DMS153 (cell line): ENCODE results near the gene TTC28.
"Not testable (repeated sequence)": the region's sequence is repeated elsewhere in the genome, so short reads cannot be mapped to it uniquely, and the experiment has no call there.

Source experiments
- DNase-seq: peaks from one replicate; lab custom pipeline; 2025; lab: John Stamatoyannopoulos, UW

Gene TTC28

GRCh38 chr22:28601915-28602314 lies 77.7 kb downstream of the TTC28 start:
- DNase-seq, result no peak

DNA sequence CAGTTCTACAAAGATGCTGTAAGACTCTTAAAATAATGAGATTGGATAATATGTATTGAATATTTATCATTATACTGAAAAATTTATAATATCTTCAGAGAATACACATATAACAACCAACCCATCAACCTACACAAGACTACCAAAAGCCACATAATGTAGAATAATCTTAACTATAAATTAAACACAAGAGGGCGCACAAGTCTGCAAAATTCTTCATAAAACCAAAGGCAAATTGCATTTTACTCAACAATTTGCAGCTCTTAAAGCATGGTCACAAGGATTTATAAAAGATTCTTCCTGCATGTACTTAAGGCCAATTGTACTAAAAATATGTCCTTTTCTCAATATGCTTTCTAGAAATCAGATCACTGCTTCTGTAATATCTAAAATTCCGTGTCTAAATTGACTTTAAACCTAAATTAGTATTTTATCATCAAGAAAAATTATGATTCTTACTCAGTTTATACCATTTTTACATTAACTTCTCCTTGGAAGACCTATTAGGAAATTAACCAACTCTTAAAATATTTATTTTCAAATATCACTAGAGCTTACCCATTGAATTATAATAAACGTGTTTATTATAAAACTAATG lies 79.0 kb downstream of the TTC28 start:
- DNase-seq, result peak; percentile 59

- no peak for DNase-seq
These were observed 79.9 kb downstream of the TTC28 start for GRCh38 chr22:28599693-28600092.

DNA sequence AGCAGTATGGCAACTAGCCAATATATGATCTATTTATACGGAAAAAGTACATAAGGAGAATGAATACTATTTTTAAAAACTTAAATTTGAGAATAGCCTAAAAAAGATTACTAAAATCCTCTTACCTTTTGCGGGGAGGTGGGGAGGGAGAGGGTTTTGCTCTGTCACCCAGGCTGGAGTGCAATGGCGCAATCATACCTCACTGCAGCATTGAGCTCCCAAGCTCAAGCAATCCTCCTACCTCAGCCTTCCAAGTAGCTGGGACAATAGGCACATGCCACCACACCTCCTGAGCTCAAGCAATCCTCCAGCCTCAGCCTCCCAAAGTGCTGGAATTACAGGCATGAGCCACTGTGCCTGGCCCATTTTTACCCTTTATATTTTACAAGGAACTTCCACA lies 82.0 kb downstream of the TTC28 start:
- DNase-seq, result no peak

GRCh38 chr22:28594797-28595462 lies 84.7 kb downstream of the TTC28 start:
- DNase-seq, result peak; percentile 66

DNA sequence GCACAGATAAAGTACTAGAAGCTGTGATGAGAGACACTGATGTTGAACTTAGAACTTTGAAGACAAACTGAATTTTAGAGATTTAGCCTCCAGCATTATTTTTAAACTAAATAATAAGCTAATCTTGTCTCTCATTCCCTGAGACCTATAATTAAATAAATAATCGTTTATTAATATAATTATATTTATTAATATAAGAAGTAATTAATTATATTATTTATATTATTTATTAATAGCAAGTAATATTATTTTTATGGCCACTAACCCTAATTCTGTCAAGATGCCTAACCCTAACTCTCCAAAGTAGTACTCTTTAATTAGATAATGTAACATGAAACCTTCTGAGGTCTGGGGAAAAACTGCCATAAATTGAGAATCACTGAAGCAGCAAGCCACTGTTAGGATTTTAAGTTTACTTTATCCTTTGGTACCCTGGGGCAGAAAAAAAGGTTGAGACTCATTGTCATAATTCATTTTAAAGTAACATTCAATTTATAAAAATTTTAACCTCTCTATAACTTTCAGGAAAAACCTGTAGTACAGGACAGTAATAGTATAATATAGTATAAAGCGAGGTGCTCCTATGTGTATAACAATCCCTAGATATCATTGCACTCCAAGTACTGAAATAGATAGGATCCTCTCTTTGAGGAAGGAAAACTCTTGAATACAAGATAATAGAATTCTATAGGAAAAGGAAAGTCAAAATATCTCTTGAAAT lies 85.4 kb downstream of the TTC28 start:
- DNase-seq, result no peak

- no peak for DNase-seq
These were observed 86.3 kb downstream of the TTC28 start for GRCh38 chr22:28593299-28593698.

DNA sequence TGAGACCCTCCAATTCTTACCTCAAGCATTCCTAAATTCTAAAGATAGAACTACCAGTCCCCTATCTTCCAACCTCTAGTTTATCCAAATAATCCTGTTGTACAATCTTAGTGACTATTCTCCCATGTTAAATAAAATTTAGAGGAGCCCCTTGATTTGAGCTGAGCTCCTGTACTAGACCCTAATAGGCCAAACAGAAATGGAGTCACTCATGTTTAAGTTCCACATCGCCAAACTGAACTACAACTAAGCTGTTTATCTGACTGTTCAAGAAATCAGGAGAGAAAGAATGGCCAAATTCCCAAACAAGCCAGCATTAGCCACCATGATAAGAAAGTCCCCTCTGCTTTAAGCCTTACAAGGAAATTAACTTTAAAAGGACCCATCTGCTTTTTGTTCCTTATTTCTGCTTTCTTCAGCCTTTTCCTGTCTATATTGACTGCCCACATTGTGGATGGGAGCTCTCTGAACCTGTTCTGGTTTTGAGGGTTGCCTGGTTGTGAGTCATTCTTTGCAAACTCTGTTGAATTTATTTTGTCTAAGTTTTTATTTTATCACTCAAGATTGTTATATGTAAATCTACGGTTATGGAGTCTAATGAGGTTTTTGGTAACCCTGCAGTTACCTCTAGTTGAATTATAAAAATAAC lies 90.4 kb downstream of the TTC28 start:
- no peak for DNase-seq

DNA sequence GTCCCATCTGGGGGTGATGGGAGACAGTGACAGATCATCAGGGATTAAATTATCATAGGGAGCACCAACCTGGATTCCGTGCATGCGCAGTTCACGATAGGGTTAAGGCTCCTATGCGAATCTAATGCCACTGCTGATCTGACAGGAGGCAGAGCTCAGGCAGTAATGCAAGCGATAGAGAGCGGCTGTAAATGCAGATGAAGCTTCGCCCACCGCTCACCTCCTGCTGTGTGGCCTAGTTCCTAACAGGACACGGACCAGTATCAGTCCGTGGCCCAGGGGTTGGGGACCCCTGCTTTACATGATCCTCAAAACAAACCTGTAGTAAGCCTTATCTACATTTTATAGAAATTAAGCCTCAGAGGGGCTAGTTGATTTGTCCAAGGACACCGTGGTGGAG lies 94.3 kb downstream of the TTC28 start:
- DNase-seq, result no peak

- DNase-seq, result no peak
These were observed 96.8 kb downstream of the TTC28 start for GRCh38 chr22:28582806-28583205.

GRCh38 chr22:28581016-28581415 lies 98.6 kb downstream of the TTC28 start:
- DNase-seq, result no peak

GRCh38 chr22:28576162-28576561 lies 103.5 kb downstream of the TTC28 start:
- DNase-seq, result no peak

DNA sequence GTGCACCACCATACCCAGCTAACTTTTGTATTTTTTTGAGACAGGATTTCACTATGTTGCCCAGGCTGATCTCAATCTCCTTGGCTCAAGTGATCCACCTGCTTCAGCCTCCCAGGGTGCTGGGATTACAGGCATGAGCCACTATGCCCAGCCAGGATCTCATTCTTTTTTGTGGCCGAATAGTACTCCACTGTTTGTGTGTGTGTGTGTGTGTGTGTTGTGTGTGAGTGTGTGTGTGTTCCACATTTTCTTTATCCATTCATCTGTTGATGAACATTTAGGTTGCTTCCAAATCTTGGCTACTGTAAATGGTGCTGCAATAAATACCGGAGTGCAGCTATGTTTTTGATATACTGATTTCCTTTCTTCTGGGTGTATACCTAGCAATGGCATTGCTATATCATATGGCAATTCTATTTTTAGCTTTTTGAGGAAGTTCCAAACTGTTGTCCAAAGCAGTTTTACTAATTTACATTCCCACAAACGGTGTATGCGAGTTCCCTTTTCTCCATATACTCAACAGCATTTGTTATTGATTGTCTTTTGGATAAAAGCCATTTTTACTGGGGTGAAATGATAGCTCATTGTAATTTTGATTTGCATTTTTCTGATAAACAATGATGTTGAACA lies 105.4 kb downstream of the TTC28 start:
- no peak for DNase-seq

DNA sequence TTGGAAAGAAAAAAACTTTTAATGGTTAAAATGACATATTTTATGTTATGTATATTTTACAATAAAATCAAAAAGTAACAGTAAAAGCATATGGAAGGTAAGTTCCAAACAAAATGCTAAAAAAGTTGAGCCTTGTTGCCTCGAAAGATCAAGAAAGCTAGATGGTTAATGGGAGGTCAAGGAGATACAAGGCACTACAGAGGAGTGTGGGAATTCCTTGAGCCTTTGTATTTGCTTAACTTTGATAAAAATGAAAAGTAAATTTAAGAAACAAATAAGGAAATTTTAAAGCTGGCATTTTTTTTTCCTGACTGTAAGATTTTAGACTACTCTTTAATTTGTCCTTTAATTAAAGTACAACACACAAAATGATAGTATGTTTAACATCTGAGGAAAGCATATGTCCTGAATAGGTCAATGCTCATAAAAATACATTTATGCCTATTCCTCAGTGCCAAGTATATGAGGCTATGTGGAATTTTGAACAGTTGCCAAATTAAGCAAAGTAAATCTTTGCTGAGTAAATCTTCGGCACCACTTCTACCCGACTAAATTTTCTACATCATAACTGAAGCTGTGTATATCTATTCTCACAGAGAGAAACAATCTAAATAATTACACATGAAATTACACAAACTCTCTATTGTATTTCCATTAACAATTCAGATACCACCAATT lies 108.8 kb downstream of the TTC28 start:
- DNase-seq, result no peak

DNA sequence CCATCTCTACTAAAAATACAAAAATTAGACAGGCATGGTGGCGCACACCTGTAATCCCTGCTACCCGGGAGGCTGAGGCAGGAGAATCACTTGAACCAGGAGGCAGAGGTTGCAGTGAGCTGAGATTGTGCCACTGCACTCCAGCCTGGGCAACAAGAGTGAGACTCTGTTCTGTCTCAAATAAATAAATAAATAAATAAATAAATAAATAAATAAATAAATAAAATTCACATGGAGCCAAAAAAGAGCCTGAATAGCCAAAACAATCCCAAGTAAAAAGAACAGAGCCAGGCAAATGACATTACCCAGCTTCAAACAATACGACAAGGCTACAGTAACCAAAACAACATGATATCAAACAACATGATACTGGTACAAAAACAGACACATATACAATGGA lies 110.7 kb downstream of the TTC28 start:
- DNase-seq, result not testable (repeated sequence)

DNA sequence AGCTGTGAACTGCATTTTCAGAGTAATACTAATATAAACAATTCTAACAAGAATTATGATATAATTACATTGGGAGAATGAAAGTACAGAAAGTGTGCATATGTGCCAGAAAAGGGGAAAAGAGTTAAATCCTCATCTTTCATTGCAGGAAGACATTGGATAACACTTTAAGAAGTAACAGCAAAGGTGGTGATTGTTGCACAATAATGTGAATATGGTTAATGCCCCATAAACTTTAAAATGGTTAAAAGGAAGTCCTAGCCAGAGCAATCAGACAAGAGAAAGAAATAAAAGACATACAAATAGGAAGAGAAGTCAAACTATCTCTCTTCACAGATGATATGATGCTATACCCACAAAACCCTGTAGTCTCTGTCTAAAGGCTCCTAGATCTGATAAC lies 111.5 kb downstream of the TTC28 start:
- no peak for DNase-seq

DNA sequence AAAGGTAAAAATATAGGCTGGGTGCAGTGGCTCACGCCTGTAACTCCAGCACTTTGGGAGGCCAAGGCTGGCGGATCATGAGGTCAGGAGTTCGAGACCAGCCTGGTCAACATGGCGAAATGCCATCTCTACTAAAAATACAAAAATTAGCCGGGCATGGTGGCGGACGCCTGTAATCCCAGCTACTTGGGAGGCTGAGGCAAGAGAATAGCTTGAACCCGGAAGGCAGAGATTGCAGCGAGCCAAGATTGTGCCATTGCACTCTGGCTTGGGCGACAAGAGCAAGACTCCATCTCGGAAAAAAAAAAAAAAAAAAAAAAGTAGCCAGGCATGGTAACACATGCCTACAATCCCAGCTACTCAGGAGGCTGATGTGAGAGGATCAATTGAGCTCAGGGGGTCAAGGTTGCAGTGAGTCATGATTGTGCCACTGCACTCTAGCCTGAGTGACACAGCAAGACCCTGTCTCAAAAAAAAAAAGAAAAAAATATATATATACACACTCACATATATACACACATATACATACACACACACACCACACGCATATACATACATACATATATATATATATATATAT lies 112.6 kb downstream of the TTC28 start:
- not testable (repeated sequence) for DNase-seq

DNA sequence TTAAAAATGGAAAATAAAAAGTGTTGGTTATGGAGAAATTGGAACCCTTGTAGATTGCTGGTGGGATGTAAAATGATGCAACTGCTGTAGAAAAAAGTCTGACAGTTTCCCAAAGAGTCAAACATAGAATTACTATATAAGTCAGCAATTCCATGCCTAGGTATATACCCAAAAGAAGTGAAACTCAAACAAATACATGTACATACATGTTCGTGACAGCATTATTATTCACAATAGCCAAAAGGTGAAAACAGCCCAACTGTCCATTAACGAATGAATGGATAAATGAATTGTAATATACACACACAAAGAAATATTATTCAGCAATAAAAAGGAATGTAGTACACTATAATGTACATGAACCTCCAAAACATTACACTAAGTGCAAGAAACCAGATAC lies 116.0 kb downstream of the TTC28 start:
- no peak for DNase-seq

- no peak for DNase-seq
These were observed 117.3 kb downstream of the TTC28 start for GRCh38 chr22:28562324-28562723.

DNA sequence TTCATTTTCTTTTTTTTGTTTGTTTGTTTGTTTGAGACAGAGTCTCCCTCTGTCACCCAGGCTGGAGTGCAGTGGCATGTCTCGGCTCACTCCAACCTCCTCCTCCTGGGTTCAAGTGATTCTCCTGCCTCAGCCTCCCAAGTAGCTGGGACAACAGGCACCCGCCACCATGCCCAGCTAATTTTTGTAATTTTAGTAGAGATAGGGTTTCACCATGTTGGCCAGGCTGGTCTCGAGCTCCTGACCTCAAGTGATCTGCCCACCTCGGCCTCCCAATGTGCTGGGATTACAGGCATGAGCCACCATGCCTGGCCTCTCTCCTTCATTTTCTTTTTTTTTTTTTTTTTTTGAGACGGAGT lies 118.9 kb downstream of the TTC28 start:
- not testable (repeated sequence) for DNase-seq

GRCh38 chr22:28560046-28560742 lies 119.4 kb downstream of the TTC28 start:
- no peak for DNase-seq
